IPS DF 6.9 (cell line): ENCODE measurements around the gene ARID3B.

Experiments used
- DNase-seq: peaks from one replicate; pipeline ENCODE4 v3.0.0-alpha.2; 2013; ENCODE audit warnings: low read depth, low spot score
- H3K27ac ChIP-seq: one replicate; pipeline ENCODE4 v1.5.1; 2013; ENCODE audit warnings: low read length, control low read depth
- H3K27me3 ChIP-seq: 2 replicates; pipeline ENCODE4 v1.6.1; 2013; ENCODE audit warnings: mild to moderate bottlenecking, low read length; ENCODE audit not compliant: control insufficient read depth, insufficient read depth
- H3K36me3 ChIP-seq: 2 replicates; pipeline ENCODE4 v1.6.1; 2013; ENCODE audit warnings: low read length; ENCODE audit not compliant: control insufficient read depth, insufficient read depth
- H3K4me1 ChIP-seq: 2 replicates; pipeline ENCODE4 v1.6.1; 2013; ENCODE audit warnings: low read length; ENCODE audit not compliant: control insufficient read depth, insufficient read depth
- H3K4me3 ChIP-seq: 2 replicates; pipeline ENCODE4 v1.5.1; 2013; ENCODE audit warnings: mild to moderate bottlenecking, low read length
- H3K9me3 ChIP-seq: 2 replicates; pipeline ENCODE4 v1.6.1; 2013; ENCODE audit warnings: low read length, inconsistent platforms; ENCODE audit not compliant: control insufficient read depth, insufficient read depth
- WGBS: extraction: QIAGEN DNeasy Blood & Tissue Kit; methylation state at CpG from one replicate; pipeline ENCODE4 v1.1.7; 2013; ENCODE audit warnings: mixed read lengths, missing lambda C conversion rate; ENCODE audit not compliant: insufficient read length, insufficient coverage; 5-methylcytosine and 5-hydroxymethylcytosine counted together

Gene ARID3B

GRCh38 chr15:74545086-74545485 is 4.1 kb downstream of the ARID3B start:
- H3K4me1 ChIP-seq = no peaks in the 10 kb centered on the region
- no peak for DNase-seq
- H3K4me3 ChIP-seq = no peak overlapping the region
- no peak overlapping the region for H3K27ac ChIP-seq
- H3K27me3 ChIP-seq = no peaks in the 10 kb centered on the region
- peaks cover 17% of the 10 kb centered on the region for H3K36me3 ChIP-seq
- no peaks in the 10 kb centered on the region for H3K9me3 ChIP-seq

GRCh38 chr15:74545776-74546656 is 5.0 kb downstream of the ARID3B start:
- Histone ChIP-seq H3K27me3 (no peaks in the 10 kb centered on the region), H3K36me3 (peaks cover 24% of the 10 kb centered on the region), H3K4me1 (no peaks in the 10 kb centered on the region), H3K27ac (no peak overlapping the region), H3K9me3 (no peaks in the 10 kb centered on the region), H3K4me3 (no peak overlapping the region)
- no CpG with 5 or more reads among the region's 23 CpGs for WGBS
- no peak for DNase-seq

- no peak for DNase-seq
- H3K9me3 ChIP-seq = no peaks in the 10 kb centered on the region
- peaks cover 24% of the 10 kb centered on the region for H3K36me3 ChIP-seq
- no peaks in the 10 kb centered on the region for H3K27me3 ChIP-seq
- H3K4me3 ChIP-seq = no peak overlapping the region
- no CpG with 5 or more reads among the region's 3 CpGs for WGBS
- H3K4me1 ChIP-seq = no peaks in the 10 kb centered on the region
- H3K27ac ChIP-seq = no peak overlapping the region
These were observed 6.6 kb downstream of the ARID3B start for GRCh38 chr15:74547616-74548015.

- no peak for DNase-seq
- Histone ChIP-seq H3K4me1 (no peaks in the 10 kb centered on the region), H3K27ac (no peak overlapping the region), H3K36me3 (peaks cover 24% of the 10 kb centered on the region), H3K27me3 (no peaks in the 10 kb centered on the region), H3K9me3 (no peaks in the 10 kb centered on the region), H3K4me3 (no peak overlapping the region)
- WGBS = no CpG with 5 or more reads among the region's 5 CpGs
These were observed 7.2 kb downstream of the ARID3B start for GRCh38 chr15:74548241-74548640.

- no peaks in the 10 kb centered on the region for H3K9me3 ChIP-seq
- H3K4me1 ChIP-seq = no peaks in the 10 kb centered on the region
- no peak overlapping the region for H3K4me3 ChIP-seq
- no CpG with 5 or more reads among the region's 5 CpGs for WGBS
- DNase-seq = no peak
- H3K27me3 ChIP-seq = no peaks in the 10 kb centered on the region
- H3K36me3 ChIP-seq = peaks cover 22% of the 10 kb centered on the region
- H3K27ac ChIP-seq = no peak overlapping the region
These were observed 8.8 kb downstream of the ARID3B start for GRCh38 chr15:74549816-74550215.

- Histone ChIP-seq H3K27ac (no peak overlapping the region), H3K4me3 (no peak overlapping the region), H3K36me3 (peaks cover 13% of the 10 kb centered on the region; the same call in 1 of the 2 replicates), H3K4me1 (no peaks in the 10 kb centered on the region), H3K27me3 (no peaks in the 10 kb centered on the region), H3K9me3 (no peaks in the 10 kb centered on the region)
- no peak for DNase-seq
- WGBS = no CpG with 5 or more reads among the region's 3 CpGs
These were observed 10.7 kb downstream of the ARID3B start for GRCh38 chr15:74551714-74552113.

- Histone ChIP-seq H3K4me1 (no peaks in the 10 kb centered on the region), H3K4me3 (no peak overlapping the region), H3K27ac (no peak overlapping the region), H3K36me3 (peaks cover 13% of the 10 kb centered on the region; the same call in 1 of the 2 replicates), H3K27me3 (no peaks in the 10 kb centered on the region), H3K9me3 (no peaks in the 10 kb centered on the region)
- no CpG with 5 or more reads among the region's 5 CpGs for WGBS
- DNase-seq = no peak
These were observed 11.9 kb downstream of the ARID3B start for GRCh38 chr15:74552773-74553441.

- WGBS = no CpG with 5 or more reads among the region's 4 CpGs
- Histone ChIP-seq H3K27me3 (no peaks in the 10 kb centered on the region), H3K4me1 (no peaks in the 10 kb centered on the region), H3K27ac (no peak overlapping the region), H3K9me3 (no peaks in the 10 kb centered on the region), H3K36me3 (peaks cover 7% of the 10 kb centered on the region; the same call in 1 of the 2 replicates), H3K4me3 (no peak overlapping the region)
- DNase-seq = no peak
These were observed 14.2 kb downstream of the ARID3B start for GRCh38 chr15:74555192-74555591.

GRCh38 chr15:74558706-74559105 is 17.7 kb downstream of the ARID3B start:
- no peak overlapping the region for H3K27ac ChIP-seq
- DNase-seq = no peak
- peaks cover 2% of the 10 kb centered on the region; the same call in 1 of the 2 replicates for H3K36me3 ChIP-seq
- H3K4me3 ChIP-seq = no peak overlapping the region
- no peaks in the 10 kb centered on the region for H3K27me3 ChIP-seq
- no peaks in the 10 kb centered on the region for H3K4me1 ChIP-seq
- WGBS = no CpG with 5 or more reads among the region's 5 CpGs
- H3K9me3 ChIP-seq = no peaks in the 10 kb centered on the region

- no peak overlapping the region for H3K27ac ChIP-seq
- no CpG with 5 or more reads among the region's 3 CpGs for WGBS
- H3K4me1 ChIP-seq = no peaks in the 10 kb centered on the region
- no peak for DNase-seq
- H3K4me3 ChIP-seq = no peak overlapping the region
- H3K9me3 ChIP-seq = no peaks in the 10 kb centered on the region
- H3K27me3 ChIP-seq = no peaks in the 10 kb centered on the region
- H3K36me3 ChIP-seq = peaks cover 4% of the 10 kb centered on the region; the same call in 1 of the 2 replicates
These were observed 22.4 kb downstream of the ARID3B start for GRCh38 chr15:74563442-74563841.
